ENCODE results near the gene JARID2.

JARID2 gene

GRCh38 chr6:15358579-15359327 lies 112.9 kb downstream of the JARID2 start:
- DNase-seq (ENCODE audit: low spot score) = no peak

- DNase-seq (ENCODE audit: low spot score) = no peak
These were observed 113.5 kb downstream of the JARID2 start for GRCh38 chr6:15359335-15359862.

- no peak for DNase-seq (ENCODE audit: low spot score)
These were observed 114.4 kb downstream of the JARID2 start for GRCh38 chr6:15360300-15360699.

GRCh38 chr6:15361197-15361596 lies 115.3 kb downstream of the JARID2 start:
- no peak for DNase-seq (ENCODE audit: low spot score)

GRCh38 chr6:15362274-15363160 lies 116.6 kb downstream of the JARID2 start:
- DNase-seq (ENCODE audit: low spot score) = no peak

GRCh38 chr6:15363164-15363522 lies 117.3 kb downstream of the JARID2 start:
- DNase-seq (ENCODE audit: low spot score) = no peak

- no peak for DNase-seq (ENCODE audit: low spot score)
These were observed 117.9 kb downstream of the JARID2 start for GRCh38 chr6:15363523-15364400.

- DNase-seq (ENCODE audit: low spot score) = no peak
These were observed 118.7 kb downstream of the JARID2 start for GRCh38 chr6:15364401-15365037.

- no peak for DNase-seq (ENCODE audit: low spot score)
These were observed 119.4 kb downstream of the JARID2 start for GRCh38 chr6:15365273-15365687.

GRCh38 chr6:15366003-15366535 lies 120.2 kb downstream of the JARID2 start:
- DNase-seq (ENCODE audit: low spot score) = no peak

- no peak for DNase-seq (ENCODE audit: low spot score)
These were observed 121.0 kb downstream of the JARID2 start for GRCh38 chr6:15366879-15367278.

GRCh38 chr6:15368186-15368585 lies 122.3 kb downstream of the JARID2 start:
- no peak for DNase-seq (ENCODE audit: low spot score)

GRCh38 chr6:15368873-15369272 lies 123.0 kb downstream of the JARID2 start:
- DNase-seq (ENCODE audit: low spot score) = no peak

- no peak for DNase-seq (ENCODE audit: low spot score)
These were observed 124.0 kb downstream of the JARID2 start for GRCh38 chr6:15369838-15370237.

GRCh38 chr6:15370733-15371671 lies 125.1 kb downstream of the JARID2 start:
- no peak for DNase-seq (ENCODE audit: low spot score)

GRCh38 chr6:15372932-15373331 lies 127.1 kb downstream of the JARID2 start:
- DNase-seq (ENCODE audit: low spot score) = no peak

GRCh38 chr6:15374119-15374518 lies 128.2 kb downstream of the JARID2 start:
- no peak for DNase-seq (ENCODE audit: low spot score)

GRCh38 chr6:15375018-15375417 lies 129.1 kb downstream of the JARID2 start:
- no peak for DNase-seq (ENCODE audit: low spot score)

GRCh38 chr6:15375638-15376290 lies 129.9 kb downstream of the JARID2 start:
- no peak for DNase-seq (ENCODE audit: low spot score)
